HEK293 (cell line): ENCODE results near the gene RFTN1.

Experiments
- BCL11A ChIP-seq: fragments of 450-650 bp; formaldehyde crosslinking; IDR thresholded peaks from 2 replicates; pipeline ENCODE4 v1.5.1; 2016; ENCODE audit warnings: low read depth, missing biosample characterization, missing genetic modification characterization
- GLI2 ChIP-seq: fragments of 450-650 bp; formaldehyde crosslinking; IDR thresholded peaks from 2 replicates; pipeline ENCODE4; 2017; ENCODE audit warnings: missing biosample characterization, missing genetic modification characterization, low read depth, borderline replicate concordance
- REST ChIP-seq: fragments of 450-650 bp; formaldehyde crosslinking; IDR thresholded peaks from 2 replicates; pipeline ENCODE4 v1.5.1; 2016; ENCODE audit warnings: missing biosample characterization, missing genetic modification characterization
- TCF7L2 ChIP-seq: IDR thresholded peaks from 2 replicates; pipeline ENCODE4 v1.6.1; 2011; ENCODE audit warnings: low read depth, mild to moderate bottlenecking, inconsistent platforms, low read length, moderate library complexity, borderline replicate concordance
- ZBTB20 ChIP-seq: fragments of 450-650 bp; formaldehyde crosslinking; IDR thresholded peaks from 2 replicates; pipeline ENCODE4 v1.5.1; 2016; ENCODE audit warnings: missing biosample characterization, missing genetic modification characterization
- ZNF18 ChIP-seq: fragments of 450-650 bp; formaldehyde crosslinking; IDR thresholded peaks from 2 replicates; pipeline ENCODE4 v1.5.1; 2016; ENCODE audit warnings: missing biosample characterization, missing genetic modification characterization
- ZNF24 ChIP-seq: fragments of 450-650 bp; formaldehyde crosslinking; IDR thresholded peaks from 2 replicates; pipeline ENCODE4 v1.5.1; 2016; ENCODE audit warnings: missing biosample characterization, missing genetic modification characterization
- ZNF354C ChIP-seq: fragments of 450-650 bp; formaldehyde crosslinking; IDR thresholded peaks from 2 replicates; pipeline ENCODE4 v1.5.1; 2016; ENCODE audit warnings: missing biosample characterization, missing genetic modification characterization, low read depth, borderline replicate concordance
- ZNF362 ChIP-seq: fragments of 450-650 bp; formaldehyde crosslinking; IDR thresholded peaks from 2 replicates; pipeline ENCODE4 v1.5.1; 2016; ENCODE audit warnings: missing biosample characterization, missing genetic modification characterization
- ZNF416 ChIP-seq: fragments of 450-650 bp; formaldehyde crosslinking; IDR thresholded peaks from 2 replicates; pipeline ENCODE4 v1.5.1; 2016; ENCODE audit warnings: missing biosample characterization, missing genetic modification characterization
- ZSCAN5A ChIP-seq: fragments of 450-650 bp; formaldehyde crosslinking; IDR thresholded peaks from 2 replicates; pipeline ENCODE4 v1.5.1; 2016; ENCODE audit warnings: missing biosample characterization, missing genetic modification characterization

- TF ChIP-seq ZNF362 (tag by site-specific recombination): no peak
- TF ChIP-seq ZNF416 (tag by site-specific recombination): no peak
- TF ChIP-seq BCL11A (tag by site-specific recombination): no peak
- no peak for TF ChIP-seq ZNF18 (tag by site-specific recombination)
- no peak for TF ChIP-seq GLI2 (tag by site-specific recombination)
- TF ChIP-seq REST (tag by site-specific recombination): no peak
- no peak for TF ChIP-seq ZBTB20 (tag by site-specific recombination)
- no peak for TF ChIP-seq ZSCAN5A (tag by site-specific recombination)
- TF ChIP-seq ZNF24: no peak
- no peak for TF ChIP-seq TCF7L2
- no peak for TF ChIP-seq ZNF354C (tag by site-specific recombination)
These were observed 140.9 kb downstream of the RFTN1 start for GRCh38 chr3:16372362-16373292.
